Measurements from ENCODE around the gene CLDN18.
A peak's percentile ranks its signal among the peaks of the same experiment; 100 is the strongest.

CLDN18 gene

GRCh38 chr3:138009476-138010272, at the start of gene CLDN18:
Gene CLDN18 (plus strand): TSS chr3:138010165. CDS start chr3:138010226, 61 bp downstream.
- FAIRE-seq (no peak), DNase-seq (ENCODE audit: insufficient read length, low spot score) (no peak)

DNA sequence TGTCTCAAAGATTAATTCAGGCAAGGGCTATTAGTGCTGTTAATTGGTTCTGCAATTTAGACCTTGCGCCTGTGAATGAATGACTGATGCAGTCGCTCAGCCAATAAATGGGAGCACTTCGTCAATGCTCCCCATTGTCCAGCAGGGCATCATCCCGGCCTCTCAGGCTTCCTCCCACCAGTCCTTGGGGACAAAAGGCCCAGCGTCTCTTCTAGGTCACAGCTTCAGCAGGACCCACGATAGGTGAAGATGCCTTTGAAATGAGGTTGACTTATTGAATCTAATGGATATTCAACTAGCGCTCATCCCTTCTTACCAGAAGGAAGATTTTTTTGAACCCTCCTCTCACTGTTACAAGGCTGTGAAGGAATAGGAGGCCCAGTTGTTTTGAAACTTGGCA, 47.7 kb upstream of the CLDN18 start:
- FAIRE-seq, result no peak
- DNase-seq (ENCODE audit: insufficient read length, low spot score), result no peak

GRCh38 chr3:137963463-137963862, 46.5 kb upstream of the CLDN18 start:
- FAIRE-seq, result no peak

GRCh38 chr3:137970914-137971831, 38.8 kb upstream of the CLDN18 start:
- FAIRE-seq (peak; percentile 69), DNase-seq (ENCODE audit: insufficient read length, low spot score) (peak; percentile 67)

More at GRCh38 chr3:137963463-137963862, 46.5 kb upstream of the CLDN18 start:
- DNase-seq (ENCODE audit: insufficient read length, low spot score), result no peak

GRCh38 chr3:137972396-137972795, 37.6 kb upstream of the CLDN18 start:
- DNase-seq (ENCODE audit: insufficient read length, low spot score) (no peak), FAIRE-seq (no peak)

DNA sequence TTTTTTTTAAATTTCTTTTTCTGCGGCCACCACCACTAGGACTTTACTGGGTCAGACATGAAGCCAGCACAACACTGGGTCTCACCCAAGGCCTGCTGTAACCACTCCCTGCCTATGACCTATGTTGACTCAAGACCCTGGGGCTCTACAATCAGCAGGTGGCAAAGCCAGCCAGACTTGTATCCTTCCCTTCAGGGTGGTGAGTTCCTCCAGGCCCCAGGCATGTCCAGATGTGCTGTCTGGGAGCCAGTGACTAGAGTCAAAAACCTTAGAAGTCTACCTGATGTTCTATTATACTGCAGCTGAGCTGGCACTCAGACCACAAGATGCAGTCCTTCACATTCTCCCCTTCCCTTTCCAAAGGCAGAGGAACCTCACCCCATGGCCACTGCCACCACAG, 31.6 kb upstream of the CLDN18 start:
- no peak for FAIRE-seq
- no peak for DNase-seq (ENCODE audit: insufficient read length, low spot score)

- no peak for FAIRE-seq
- no peak for DNase-seq (ENCODE audit: insufficient read length, low spot score)
These were observed 22.2 kb upstream of the CLDN18 start for GRCh38 chr3:137987723-137988122.

GRCh38 chr3:137988152-137988551, 21.8 kb upstream of the CLDN18 start:
- FAIRE-seq (no peak), DNase-seq (ENCODE audit: insufficient read length, low spot score) (no peak)

DNA sequence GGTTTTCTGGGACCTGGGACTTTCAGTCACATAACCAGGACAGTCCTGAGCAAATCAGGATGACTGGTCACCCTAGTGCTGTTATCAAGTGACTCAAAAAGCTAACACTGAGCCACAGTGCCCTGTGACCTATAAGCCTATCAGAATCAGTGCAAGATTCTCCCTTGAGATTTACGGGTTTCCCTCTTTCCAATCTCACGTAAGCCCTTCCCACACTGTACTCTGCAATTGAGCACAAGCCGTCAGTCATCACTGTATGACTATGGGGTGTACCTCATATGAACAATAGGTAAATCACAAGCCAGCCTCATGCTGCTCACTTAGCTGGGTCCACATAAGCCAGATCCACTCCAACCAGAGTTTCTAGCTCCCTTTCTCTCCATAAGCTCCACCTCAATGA, 21.0 kb upstream of the CLDN18 start:
- FAIRE-seq, result no peak
- no peak for DNase-seq (ENCODE audit: insufficient read length, low spot score)

- DNase-seq (ENCODE audit: insufficient read length, low spot score) (no peak), FAIRE-seq (no peak)
These were observed 19.5 kb upstream of the CLDN18 start for GRCh38 chr3:137990427-137990826.

GRCh38 chr3:137992592-137992991, 17.4 kb upstream of the CLDN18 start:
- no peak for DNase-seq (ENCODE audit: insufficient read length, low spot score)
- FAIRE-seq, result no peak

- FAIRE-seq (no peak), DNase-seq (ENCODE audit: insufficient read length, low spot score) (no peak)
These were observed 11.6 kb upstream of the CLDN18 start for GRCh38 chr3:137998121-137999042.

DNA sequence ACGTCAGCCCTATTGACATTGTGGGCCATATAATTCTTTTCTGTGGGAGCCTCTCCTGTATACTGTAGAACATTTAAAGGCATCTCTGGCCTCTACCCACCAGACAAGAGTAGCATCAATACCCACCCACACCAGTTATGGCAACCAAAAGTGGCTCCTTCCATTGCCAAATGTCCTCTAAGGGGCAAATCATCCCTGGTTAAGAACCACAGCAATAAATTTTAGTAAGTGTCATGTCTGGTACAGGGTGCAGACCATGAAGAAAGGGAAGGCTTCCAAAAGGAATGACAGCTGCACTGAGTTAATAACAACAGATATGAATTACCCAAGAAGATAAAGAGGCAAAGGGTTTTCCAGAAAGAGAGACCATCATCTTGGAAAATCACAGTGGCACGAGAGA, 6.9 kb upstream of the CLDN18 start:
- no peak for FAIRE-seq

DNA sequence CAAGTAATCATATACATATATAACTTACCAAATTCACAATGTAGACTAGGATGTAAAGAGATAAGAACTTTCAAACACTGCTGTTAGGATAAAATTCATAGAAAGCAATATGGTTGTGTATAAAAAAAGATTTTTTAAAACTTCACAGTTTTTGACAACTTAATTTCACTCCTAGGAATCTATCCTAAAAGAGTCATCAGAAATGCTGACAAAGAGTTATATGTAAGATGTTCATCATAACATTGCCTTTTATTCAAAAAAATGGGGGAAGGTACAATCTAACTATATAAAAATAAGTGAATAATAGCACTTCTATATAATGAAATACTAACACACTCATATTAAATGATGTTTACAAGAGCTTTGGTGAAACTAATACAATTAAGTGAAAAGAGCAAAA, 4.3 kb upstream of the CLDN18 start:
- FAIRE-seq (no peak), DNase-seq (ENCODE audit: insufficient read length, low spot score) (no peak)

More for the DNA sequence above, 6.9 kb upstream of the CLDN18 start:
- DNase-seq (ENCODE audit: insufficient read length, low spot score), result no peak

- FAIRE-seq, result no peak
- DNase-seq (ENCODE audit: insufficient read length, low spot score), result no peak
These were observed 2.1 kb upstream of the CLDN18 start for GRCh38 chr3:138007898-138008297.

- no peak for FAIRE-seq
These were observed 267 bp downstream of the CLDN18 start for GRCh38 chr3:138010273-138010590.

DNA sequence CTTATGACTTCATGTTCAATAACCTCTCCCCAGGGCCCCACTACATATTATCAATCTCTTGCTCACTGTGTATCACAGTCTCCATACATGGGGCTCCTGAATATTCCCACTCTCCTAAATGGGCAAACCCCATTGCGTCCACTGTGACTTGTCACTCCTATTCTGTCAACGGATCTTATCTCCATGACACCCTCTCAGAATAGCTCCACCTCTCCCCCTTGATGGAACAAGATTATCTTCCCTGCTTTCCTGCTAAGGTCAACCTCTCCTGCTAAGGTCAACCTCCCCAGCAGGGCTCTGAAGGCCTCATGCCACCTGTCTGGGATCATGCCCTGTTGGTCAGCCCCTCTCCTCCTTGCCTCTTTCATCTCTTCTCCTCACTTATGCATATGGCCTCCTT, 1.8 kb downstream of the CLDN18 start:
- FAIRE-seq (no peak), DNase-seq (ENCODE audit: insufficient read length, low spot score) (no peak)

More at GRCh38 chr3:138010273-138010590, 267 bp downstream of the CLDN18 start:
- no peak for DNase-seq (ENCODE audit: insufficient read length, low spot score)

DNA sequence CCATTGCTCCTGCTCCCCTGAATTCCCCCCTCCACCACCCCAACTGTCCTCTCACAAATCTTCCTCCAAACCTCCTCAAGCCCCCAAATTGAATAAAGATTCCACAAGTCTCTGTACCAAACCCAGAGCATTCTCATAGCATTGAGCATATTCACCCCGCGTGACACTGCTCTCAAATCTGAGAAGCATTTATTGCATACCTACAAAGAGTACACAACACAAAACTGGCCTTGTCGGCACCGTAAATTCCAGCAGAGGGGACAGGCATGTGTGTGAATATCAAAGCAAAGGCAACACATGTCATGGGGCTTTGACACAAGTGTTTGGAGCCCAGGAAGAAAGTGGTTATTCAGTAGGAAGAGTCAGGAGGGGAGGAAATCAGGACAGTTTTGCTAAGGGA, 2.6 kb downstream of the CLDN18 start:
- FAIRE-seq (no peak), DNase-seq (ENCODE audit: insufficient read length, low spot score) (no peak)

DNA sequence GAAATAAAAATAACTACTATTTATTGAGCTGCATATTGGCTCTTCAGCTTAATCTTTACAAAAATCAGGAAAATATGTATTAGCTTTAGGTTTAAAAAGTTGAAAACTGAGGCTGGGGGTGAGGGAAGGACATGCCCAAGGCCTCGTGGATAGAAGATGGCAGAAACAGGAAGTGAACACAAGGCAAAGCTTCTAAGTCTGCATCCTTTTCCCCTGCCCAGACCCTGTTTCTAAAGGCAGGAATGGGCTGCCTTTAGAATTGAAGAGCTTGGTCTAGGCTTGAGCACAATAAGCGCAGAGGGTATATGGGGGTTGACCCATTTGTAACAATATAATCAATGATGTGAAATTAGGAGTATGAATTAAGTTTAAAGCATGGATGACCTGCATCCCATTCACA, 6.1 kb downstream of the CLDN18 start:
- no peak for DNase-seq (ENCODE audit: insufficient read length, low spot score)
- no peak for FAIRE-seq

- no peak for DNase-seq (ENCODE audit: insufficient read length, low spot score)
- FAIRE-seq, result no peak
These were observed 9.5 kb downstream of the CLDN18 start for GRCh38 chr3:138019281-138020069.

Measured in HTR-8/SVneo (cell line).